GM20000 (cell line): ENCODE measurements around the gene C10orf90.
"Not testable (repeated sequence)": the region's sequence is repeated elsewhere in the genome, so short reads cannot be mapped to it uniquely, and the experiment has no call there.

Experiments
- DNase-seq: peaks from one replicate; pipeline ENCODE4 v3.0.0; 2012; ENCODE audit warnings: low spot score
- CTCF ChIP-seq: IDR thresholded peaks from 2 replicates; pipeline ENCODE4 v1.5.1; 2012; ENCODE audit warnings: mild to moderate bottlenecking, control low read depth; ENCODE audit errors: extremely low read depth, missing control alignments

Gene C10orf90

GRCh38 chr10:126564326-126564888 lies 106.1 kb downstream of the C10orf90 start:
- no peak for DNase-seq
- no peak for TF ChIP-seq CTCF

GRCh38 chr10:126563361-126563760 lies 107.1 kb downstream of the C10orf90 start:
- no peak for DNase-seq
- no peak for TF ChIP-seq CTCF

- no peak for DNase-seq
- no peak for TF ChIP-seq CTCF
Measured at GRCh38 chr10:126561921-126562680, 108.4 kb downstream of the C10orf90 start.

- DNase-seq: no peak
- no peak for TF ChIP-seq CTCF
Measured at GRCh38 chr10:126561294-126561920, 109.1 kb downstream of the C10orf90 start.

- DNase-seq: no peak
- no peak for TF ChIP-seq CTCF
Measured at GRCh38 chr10:126558881-126559280, 111.6 kb downstream of the C10orf90 start.

GRCh38 chr10:126551202-126551601 lies 119.3 kb downstream of the C10orf90 start:
- no peak for TF ChIP-seq CTCF
- DNase-seq: no peak

GRCh38 chr10:126550586-126550985 lies 119.9 kb downstream of the C10orf90 start:
- DNase-seq: not testable (repeated sequence)
